ENCODE results near the gene HSPA12B. TPM values are rescaled to one million over a fixed set of nuclear protein-coding genes. Genes with fewer than 3 reads are reported as not detected.

The HSPA12B gene
- total and polyA plus RNA-seq, 9 of the 15 experiments (the other 6 are each of a cell fraction or from before 2014, with no cell fraction given): 0.03 to 0.07 TPM; not detected in 7

GRCh38 chr20:3767110-3767426 is 34.6 kb downstream of the HSPA12B start (continued):
- TF ChIP-seq ZNF589 (CRISPR knock-in tag; IDR thresholded peaks at IDR 0.05; ENCODE audit: low read depth): no peak
- no peak for TF ChIP-seq TCF7L2 (IDR thresholded peaks at IDR 0.05; ENCODE audit: low read depth, low read length)
- TF ChIP-seq EZH2 (IDR thresholded peaks at IDR 0.05; ENCODE audit: borderline replicate concordance, low read depth, low read length): no peak
- no peak for TF ChIP-seq ZZZ3 (IDR thresholded peaks at IDR 0.05)
- TF ChIP-seq MAX (CRISPR knock-in tag; IDR thresholded peaks at IDR 0.05): no peak
- peak; percentile 59 for TF ChIP-seq EGR1 (conservative IDR thresholded peaks at IDR 0.05)
- TF ChIP-seq CBFA2T2 (conservative IDR thresholded peaks at IDR 0.05): peak; percentile 45
- TF ChIP-seq ZNF512 (tag; IDR thresholded peaks at IDR 0.05): no peak
- no peak for TF ChIP-seq ERF (CRISPR knock-in tag; IDR thresholded peaks at IDR 0.05)
- no peak for TF ChIP-seq ZNF75A (CRISPR knock-in tag; IDR thresholded peaks at IDR 0.05)
- no peak for TF ChIP-seq SPI1 (IDR thresholded peaks at IDR 0.05; ENCODE audit: borderline replicate concordance, low read depth, low read length)
- TF ChIP-seq ZNF384 (IDR thresholded peaks at IDR 0.05; ENCODE audit: low read depth, low read length): no peak
- TF ChIP-seq TCF3 (CRISPR knock-in tag; IDR thresholded peaks at IDR 0.05): peak; percentile 55
- no peak for TF ChIP-seq SMAD4 (CRISPR knock-in tag; conservative IDR thresholded peaks at IDR 0.05)
- TF ChIP-seq ZNF740 (CRISPR knock-in tag; IDR thresholded peaks at IDR 0.05): peak; percentile 73; the same call in 1 of the 2 replicates
- TF ChIP-seq ZNF740 (tag; IDR thresholded peaks at IDR 0.05): no peak
- no peak for TF ChIP-seq RAD21 (CRISPR knock-in tag; conservative IDR thresholded peaks at IDR 0.05 in 1 of 2, IDR thresholded peaks at IDR 0.05 in 1 of 2)
- TF ChIP-seq ZNF445 (CRISPR knock-in tag; IDR thresholded peaks at IDR 0.05; ENCODE audit: low read depth): no peak
- no peak for TF ChIP-seq ZNF668 (CRISPR knock-in tag; IDR thresholded peaks at IDR 0.05)
- no peak for TF ChIP-seq CREBBP (IDR thresholded peaks at IDR 0.05; ENCODE audit: low read depth, low read length)
- no peak for TF ChIP-seq FOSL1 (tag; conservative IDR thresholded peaks at IDR 0.05)
- TF ChIP-seq THRAP3 (IDR thresholded peaks at IDR 0.05; ENCODE audit: borderline replicate concordance): no peak
- TF ChIP-seq ZBED1 (IDR thresholded peaks at IDR 0.05): no peak
- peak; percentile 67; the same call in 1 of the 2 replicates for TF ChIP-seq ARID4B (CRISPR knock-in tag; IDR thresholded peaks at IDR 0.05)
- TF ChIP-seq MCM3 (IDR thresholded peaks at IDR 0.05): no peak

All from K562 (cell line).